Lung (tissue), 12 donors: ENCODE results near the gene HMG20A. TPM values are rescaled to one million over a fixed set of nuclear protein-coding genes. Genes with fewer than 3 reads are reported as not detected.

Experiments used
- ATAC-seq: fragments of 200-7000 bp; cut with Tn5 transposase; one replicate; pipeline ENCODE4 v1.9.1; 2020; ENCODE audit warnings: moderate number of reproducible peaks; ENCODE audit not compliant: insufficient read depth, low FRiP score
- DNase-seq, 3 donors: peaks; one replicate each; pipeline ENCODE4 v3.0.0-alpha.2; 2013 to 2017
- H3K27ac ChIP-seq, 2 donors: one replicate each; pipeline ENCODE4 v1.5.1; 2013; ENCODE audit warnings: mild to moderate bottlenecking in 2 of 2, moderate library complexity in 2 of 2, control low read depth in 1 of 2, inconsistent platforms in 1 of 2, low read depth in 1 of 2, low read length in 1 of 2
- H3K27me3 ChIP-seq, 3 donors: one replicate each; pipeline ENCODE4 v1.5.1; 2013; ENCODE audit warnings: low read length in 2 of 3; ENCODE audit not compliant: control insufficient read depth in 3 of 3, insufficient read depth in 3 of 3
- H3K36me3 ChIP-seq, 4 donors: one replicate each; pipeline ENCODE4 v1.5.1; 2013; ENCODE audit warnings: low read length in 4 of 4, mild to moderate bottlenecking in 1 of 4, moderate library complexity in 1 of 4; ENCODE audit not compliant: control insufficient read depth in 4 of 4, insufficient read depth in 4 of 4
- H3K4me1 ChIP-seq, 5 donors: one replicate each; pipeline ENCODE4 v1.5.1; 2013; ENCODE audit warnings: low read length in 5 of 5, mild to moderate bottlenecking in 2 of 5, moderate library complexity in 1 of 5; ENCODE audit not compliant: control insufficient read depth in 5 of 5, insufficient read depth in 5 of 5
- H3K4me3 ChIP-seq: one replicate; pipeline ENCODE4 v1.5.1; 2013; ENCODE audit warnings: mild to moderate bottlenecking, control low read depth, moderate library complexity
- H3K9ac ChIP-seq, 2 donors: one replicate each; pipeline ENCODE4 v1.5.1; 2013; ENCODE audit warnings: low read length in 2 of 2, control low read depth in 1 of 2; ENCODE audit not compliant: insufficient read depth in 1 of 2
- H3K9me3 ChIP-seq, 4 donors: one replicate each; pipeline ENCODE4 v1.5.1; 2013; ENCODE audit warnings: low read length in 3 of 4, mild to moderate bottlenecking in 1 of 4, moderate library complexity in 1 of 4; ENCODE audit not compliant: control insufficient read depth in 4 of 4, insufficient read depth in 3 of 4
- WGBS, 2 donors: extraction: QIAGEN DNeasy Blood & Tissue Kit; methylation state at CpG; one replicate each; pipeline ENCODE4 v1.1.7; 2013; 5-methylcytosine and 5-hydroxymethylcytosine counted together
- polyA plus RNA-seq, 2 donors: library from polyadenylated mRNA; stranded (reverse); fragments of 200-250 nt; gene quantifications; one replicate each; pipeline ENCODE4 v1.2.1, GENCODE V29; 2013
- total RNA-seq, 2 donors: library from RNA; depleted of rRNA in 1 of 2; stranded (reverse); fragments of >200 nt in 1 of 2; gene quantifications; one replicate each; pipeline ENCODE4 v1.2.1, GENCODE V29; 2014 to 2021
- TF ChIP-seq, protein P1 (sequence below): IDR thresholded peaks from 2 replicates; pipeline ENCODE4 v1.5.1; 2012; ENCODE audit warnings: mild to moderate bottlenecking; ENCODE audit errors: control extremely low read depth, extremely low read depth
- donor health status: control.
- donor health status: control.
- donor health status: Bipolar disorder and iron deficiency.
- donor health status: healthy.
- donor health status: DM: yes; HTN: yes; CAD: no.

The HMG20A gene
- total and polyA plus RNA-seq, 4 donors, result 12.7 to 63.9 (median 23.4) TPM

DNA sequence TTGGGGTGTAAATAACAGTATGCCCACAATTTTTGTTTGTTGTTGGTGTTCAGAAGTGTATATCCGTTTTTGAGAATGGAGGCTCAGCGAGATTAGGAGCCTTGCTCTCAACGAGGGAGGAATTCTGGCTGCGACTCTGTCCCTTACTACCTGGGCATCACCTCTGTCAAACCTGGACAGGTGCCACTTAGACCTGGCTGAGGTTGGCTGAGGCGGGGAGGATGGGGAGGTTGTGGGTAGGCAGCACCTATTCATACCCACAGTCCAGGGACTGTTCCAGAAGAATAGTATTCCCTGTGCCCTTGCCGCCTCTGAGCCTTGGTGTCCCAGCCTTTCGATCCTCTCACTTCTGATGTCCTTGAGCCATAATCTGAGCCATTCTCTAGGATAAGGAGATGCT is 112.2 kb downstream of the HMG20A start:
- DNase-seq (peak in 1 of 3 donors; percentile 7), ATAC-seq (no peak)
- H3K9me3 ChIP-seq, result no peaks in the 10 kb centered on the region
- H3K9ac ChIP-seq, result no peak overlapping the region
- no peaks in the 10 kb centered on the region for H3K36me3 ChIP-seq
- H3K27ac ChIP-seq, result no peak overlapping the region
- no peaks in the 10 kb centered on the region for H3K27me3 ChIP-seq
- WGBS, 2 donors, result 78 to 79% methylated on average over 7 of the region's 7 CpGs
- peaks cover 4 to 42% (median 19%) of the 10 kb centered on the region in 5 donors for H3K4me1 ChIP-seq
- TF ChIP-seq, protein P1, sequence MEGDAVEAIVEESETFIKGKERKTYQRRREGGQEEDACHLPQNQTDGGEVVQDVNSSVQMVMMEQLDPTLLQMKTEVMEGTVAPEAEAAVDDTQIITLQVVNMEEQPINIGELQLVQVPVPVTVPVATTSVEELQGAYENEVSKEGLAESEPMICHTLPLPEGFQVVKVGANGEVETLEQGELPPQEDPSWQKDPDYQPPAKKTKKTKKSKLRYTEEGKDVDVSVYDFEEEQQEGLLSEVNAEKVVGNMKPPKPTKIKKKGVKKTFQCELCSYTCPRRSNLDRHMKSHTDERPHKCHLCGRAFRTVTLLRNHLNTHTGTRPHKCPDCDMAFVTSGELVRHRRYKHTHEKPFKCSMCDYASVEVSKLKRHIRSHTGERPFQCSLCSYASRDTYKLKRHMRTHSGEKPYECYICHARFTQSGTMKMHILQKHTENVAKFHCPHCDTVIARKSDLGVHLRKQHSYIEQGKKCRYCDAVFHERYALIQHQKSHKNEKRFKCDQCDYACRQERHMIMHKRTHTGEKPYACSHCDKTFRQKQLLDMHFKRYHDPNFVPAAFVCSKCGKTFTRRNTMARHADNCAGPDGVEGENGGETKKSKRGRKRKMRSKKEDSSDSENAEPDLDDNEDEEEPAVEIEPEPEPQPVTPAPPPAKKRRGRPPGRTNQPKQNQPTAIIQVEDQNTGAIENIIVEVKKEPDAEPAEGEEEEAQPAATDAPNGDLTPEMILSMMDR, result no peak
- no peak overlapping the region for H3K4me3 ChIP-seq

- H3K27me3 ChIP-seq, result no peaks in the 10 kb centered on the region
- DNase-seq (peak; percentile 43 to 74 (median 61)), ATAC-seq (no peak)
- no peak overlapping the region for H3K27ac ChIP-seq
- no peaks in the 10 kb centered on the region for H3K9me3 ChIP-seq
- no peaks in the 10 kb centered on the region for H3K36me3 ChIP-seq
- TF ChIP-seq, protein P1, result no peak
- H3K9ac ChIP-seq, result peak overlapping the region in 1 of 2 donors; percentile 11
- H3K4me3 ChIP-seq, result no peak overlapping the region
- 59 to 62% methylated on average over 13 of the region's 13 CpGs for WGBS, 2 donors
- H3K4me1 ChIP-seq, result peaks cover 0 to 39% (median 14%) of the 10 kb centered on the region in 5 donors
These were observed 113.1 kb downstream of the HMG20A start for GRCh38 chr15:77533578-77534430.

Other genes starting within 250 kb of the HMG20A start
- 100 to 1,000 TPM in 1 of 2 donors, 10 to 100 TPM in 1; 71.6 to 147 TPM for gene PEAK1, start 784 bp upstream of the HMG20A start, total RNA-seq
- 1 to 10 TPM; 8.6 to 8.8 TPM for gene PEAK1, start 784 bp upstream of the HMG20A start, polyA plus RNA-seq
- 1 to 10 TPM in 1 of 2 donors, under 1 TPM in 1; 0.98 to 5.1 TPM for gene LINGO1, start 212.0 kb downstream of the HMG20A start, total RNA-seq
- gene LINGO1, start 212.0 kb downstream of the HMG20A start, polyA plus RNA-seq, result under 1 TPM; 0.33 to 0.78 TPM